GM12873 (cell line): Measurements from ENCODE around the gene BCL2L13.

Experiments
- TF ChIP-seq, protein P1 (sequence below): IDR thresholded peaks from 2 replicates; pipeline ENCODE4 v1.5.1; 2012; ENCODE audit warnings: low read depth, mild to moderate bottlenecking, moderate library complexity, low read length, control low read depth; ENCODE audit not compliant: insufficient read depth; ENCODE audit errors: missing control alignments

Gene BCL2L13

DNA sequence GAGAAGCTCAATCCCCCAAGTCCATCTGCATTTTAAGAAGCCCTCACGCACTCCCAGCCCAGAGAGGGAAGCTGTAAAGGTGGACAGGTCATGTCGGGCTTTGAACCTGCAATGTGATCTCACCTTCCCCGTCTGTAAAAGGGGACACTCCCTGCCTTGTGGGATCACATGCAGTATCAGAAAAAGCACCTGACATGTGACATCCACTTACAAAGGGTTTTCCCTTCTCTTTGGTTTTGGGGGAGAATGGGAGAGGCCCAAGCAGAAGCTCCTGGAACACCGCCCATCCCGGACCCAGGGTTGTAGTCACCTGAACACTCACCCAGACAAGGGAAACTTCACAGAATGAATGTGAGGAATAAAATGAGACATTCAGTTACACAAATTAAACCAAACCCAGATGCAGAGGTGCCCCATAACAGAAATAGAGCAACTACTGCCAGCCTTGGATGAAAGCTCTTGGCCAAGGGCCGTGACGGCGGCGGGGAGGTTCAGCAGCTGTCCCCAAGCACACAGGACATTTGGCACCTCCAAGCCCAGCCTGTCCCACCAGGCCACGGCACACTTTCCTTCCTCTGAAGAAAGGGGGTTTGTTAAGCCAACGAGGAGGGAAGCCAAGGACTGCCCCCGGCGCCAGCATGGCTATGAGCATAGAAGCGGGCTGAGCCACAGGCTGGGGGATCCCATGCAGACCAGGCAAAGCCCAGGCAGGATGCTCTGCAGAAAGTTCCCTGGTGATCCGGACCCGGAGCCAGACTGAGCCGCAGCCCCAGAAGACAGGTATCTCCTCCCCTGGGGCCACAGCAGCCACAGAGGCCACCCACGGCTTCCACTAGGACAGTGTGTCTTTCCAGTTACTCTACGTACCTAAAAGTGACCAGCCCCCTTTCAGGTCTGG, 131.9 kb downstream of the BCL2L13 start:
- TF ChIP-seq, protein P1, sequence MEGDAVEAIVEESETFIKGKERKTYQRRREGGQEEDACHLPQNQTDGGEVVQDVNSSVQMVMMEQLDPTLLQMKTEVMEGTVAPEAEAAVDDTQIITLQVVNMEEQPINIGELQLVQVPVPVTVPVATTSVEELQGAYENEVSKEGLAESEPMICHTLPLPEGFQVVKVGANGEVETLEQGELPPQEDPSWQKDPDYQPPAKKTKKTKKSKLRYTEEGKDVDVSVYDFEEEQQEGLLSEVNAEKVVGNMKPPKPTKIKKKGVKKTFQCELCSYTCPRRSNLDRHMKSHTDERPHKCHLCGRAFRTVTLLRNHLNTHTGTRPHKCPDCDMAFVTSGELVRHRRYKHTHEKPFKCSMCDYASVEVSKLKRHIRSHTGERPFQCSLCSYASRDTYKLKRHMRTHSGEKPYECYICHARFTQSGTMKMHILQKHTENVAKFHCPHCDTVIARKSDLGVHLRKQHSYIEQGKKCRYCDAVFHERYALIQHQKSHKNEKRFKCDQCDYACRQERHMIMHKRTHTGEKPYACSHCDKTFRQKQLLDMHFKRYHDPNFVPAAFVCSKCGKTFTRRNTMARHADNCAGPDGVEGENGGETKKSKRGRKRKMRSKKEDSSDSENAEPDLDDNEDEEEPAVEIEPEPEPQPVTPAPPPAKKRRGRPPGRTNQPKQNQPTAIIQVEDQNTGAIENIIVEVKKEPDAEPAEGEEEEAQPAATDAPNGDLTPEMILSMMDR: no peak

DNA sequence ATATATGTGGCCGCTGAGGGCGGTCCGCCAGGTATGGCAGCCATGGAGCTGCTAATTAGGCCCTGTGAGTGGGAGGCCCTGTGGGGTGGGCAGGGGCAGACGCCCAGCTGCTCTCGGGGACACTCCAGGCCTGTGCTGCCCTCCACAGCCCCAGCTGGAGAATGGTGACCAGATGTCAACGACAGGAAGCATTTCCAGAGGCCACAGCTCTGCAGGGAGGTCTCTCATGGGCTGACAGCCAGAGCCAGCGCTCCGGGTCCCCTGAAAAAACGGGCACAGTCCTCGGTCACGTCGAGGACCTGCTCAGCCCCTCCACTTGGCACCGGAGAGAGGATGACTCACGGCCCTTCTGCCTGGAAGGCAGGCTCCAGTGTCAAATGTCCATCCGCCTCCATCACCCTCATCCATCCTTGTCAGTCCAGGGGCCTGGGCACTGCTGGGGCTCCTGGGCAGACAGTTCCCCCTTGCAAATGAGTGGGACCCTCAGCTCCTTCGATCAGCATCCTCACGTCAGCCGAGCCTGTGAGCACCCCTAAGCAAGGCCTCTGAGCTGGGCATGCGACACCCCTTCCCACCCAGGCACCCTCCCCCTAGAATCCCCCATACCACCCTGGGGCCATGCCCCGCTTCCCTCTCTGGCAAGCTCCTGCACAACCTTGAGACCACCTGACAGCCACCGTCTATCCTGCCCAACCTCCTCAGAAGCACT, 133.8 kb downstream of the BCL2L13 start:
- TF ChIP-seq, protein P1: no peak

DNA sequence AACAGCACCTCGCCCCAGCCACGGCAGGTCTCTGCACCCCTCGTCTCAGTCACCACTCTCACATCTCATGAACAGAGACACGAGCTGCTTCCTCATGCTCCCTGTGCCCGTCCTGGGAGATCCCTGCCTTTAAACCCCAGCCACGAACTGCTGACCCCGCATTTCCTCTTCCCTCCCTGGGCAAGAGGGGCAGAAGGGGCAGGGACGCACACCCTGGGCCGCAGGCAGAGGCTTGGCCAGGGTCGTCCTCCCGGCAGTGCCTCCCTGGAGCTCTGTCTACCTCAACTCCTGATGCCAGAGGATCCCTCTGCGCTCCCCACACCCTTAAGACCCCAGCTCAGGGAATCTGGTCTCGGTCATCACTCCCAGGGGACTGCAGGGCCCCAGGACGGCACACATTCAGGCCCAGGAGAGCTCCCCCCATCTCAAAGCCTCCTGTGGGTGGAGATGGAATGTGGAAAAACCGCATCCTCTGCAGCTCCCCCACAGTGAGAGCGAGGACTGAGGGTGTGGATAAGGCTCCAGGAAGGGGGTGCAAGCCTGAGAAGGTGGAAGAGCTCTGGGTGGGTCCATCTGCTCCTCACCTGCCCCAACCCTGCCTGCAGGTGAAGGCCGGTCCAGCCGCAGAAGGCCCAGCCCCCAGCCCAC, 134.5 kb downstream of the BCL2L13 start:
- TF ChIP-seq, protein P1: no peak

DNA sequence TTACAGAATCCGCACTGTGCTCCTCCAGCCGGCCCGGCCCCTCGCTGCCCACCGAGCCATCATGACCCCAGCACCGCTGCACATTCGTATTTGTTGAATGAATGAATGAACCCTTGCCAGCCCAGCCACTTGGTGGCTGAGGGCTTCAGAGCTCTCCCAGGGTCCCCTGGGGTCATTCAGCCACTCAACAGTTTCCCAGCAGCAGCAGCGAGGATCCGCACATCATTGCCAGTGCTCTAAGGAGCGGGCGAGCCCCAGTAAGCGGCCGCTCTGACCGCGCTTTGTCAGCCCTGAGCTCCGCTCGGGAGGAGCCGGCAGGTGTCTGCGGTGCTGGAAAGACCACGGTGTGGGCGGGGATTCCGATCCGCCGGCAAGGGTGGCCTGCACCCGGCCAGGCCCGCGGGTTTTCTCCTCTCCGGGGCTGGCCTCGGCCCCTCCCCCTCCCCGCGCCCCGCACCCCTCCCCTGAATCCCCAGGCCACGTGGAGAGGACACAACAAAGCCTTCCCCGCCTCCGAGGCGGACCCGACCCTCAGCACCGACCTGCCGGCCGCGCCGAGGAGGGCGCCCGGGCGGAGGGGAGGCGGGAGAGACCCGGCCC, 135.1 kb downstream of the BCL2L13 start:
- TF ChIP-seq, protein P1: no peak

DNA sequence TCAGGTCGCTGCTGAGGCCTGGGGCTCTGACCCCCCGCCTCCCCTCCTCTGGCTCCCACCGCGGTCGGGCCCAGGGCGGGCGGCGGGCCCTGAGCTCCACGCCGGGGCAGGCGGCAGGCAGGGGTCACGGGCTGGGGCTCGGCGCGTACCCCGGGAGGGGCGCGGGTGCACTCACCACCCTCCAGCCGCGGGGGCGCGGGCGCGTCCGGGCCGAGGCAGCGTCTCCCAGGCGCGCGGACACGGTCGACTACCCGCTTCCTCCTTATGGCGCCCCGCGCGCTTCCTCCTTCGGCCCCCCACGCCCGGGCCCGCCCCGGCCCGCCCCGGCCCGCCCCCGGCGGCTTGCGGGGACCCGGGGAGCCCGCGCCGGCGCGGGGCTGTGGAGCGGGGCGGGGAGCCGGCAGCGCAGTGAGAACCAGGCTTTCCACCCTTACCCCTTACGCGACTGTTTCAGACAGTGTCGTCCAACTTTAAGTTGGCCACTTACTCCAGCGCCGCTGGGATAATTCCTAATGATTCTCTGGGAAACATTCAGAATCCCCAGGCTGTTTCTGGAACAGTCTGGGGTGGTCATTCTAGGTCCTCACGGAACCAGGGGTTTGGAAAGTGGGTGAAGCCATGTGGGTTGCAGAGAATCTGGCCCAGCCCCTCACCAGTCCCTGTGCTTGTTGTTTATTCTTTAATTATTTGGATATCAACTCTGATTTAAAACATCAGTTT, 135.8 kb downstream of the BCL2L13 start, which contains the start of gene BID:
BID (minus strand) TSS at position 264 of the 720 bp plus-strand sequence. CDS start 24,353 bp downstream, outside the sequence.
- TF ChIP-seq, protein P1: no peak

DNA sequence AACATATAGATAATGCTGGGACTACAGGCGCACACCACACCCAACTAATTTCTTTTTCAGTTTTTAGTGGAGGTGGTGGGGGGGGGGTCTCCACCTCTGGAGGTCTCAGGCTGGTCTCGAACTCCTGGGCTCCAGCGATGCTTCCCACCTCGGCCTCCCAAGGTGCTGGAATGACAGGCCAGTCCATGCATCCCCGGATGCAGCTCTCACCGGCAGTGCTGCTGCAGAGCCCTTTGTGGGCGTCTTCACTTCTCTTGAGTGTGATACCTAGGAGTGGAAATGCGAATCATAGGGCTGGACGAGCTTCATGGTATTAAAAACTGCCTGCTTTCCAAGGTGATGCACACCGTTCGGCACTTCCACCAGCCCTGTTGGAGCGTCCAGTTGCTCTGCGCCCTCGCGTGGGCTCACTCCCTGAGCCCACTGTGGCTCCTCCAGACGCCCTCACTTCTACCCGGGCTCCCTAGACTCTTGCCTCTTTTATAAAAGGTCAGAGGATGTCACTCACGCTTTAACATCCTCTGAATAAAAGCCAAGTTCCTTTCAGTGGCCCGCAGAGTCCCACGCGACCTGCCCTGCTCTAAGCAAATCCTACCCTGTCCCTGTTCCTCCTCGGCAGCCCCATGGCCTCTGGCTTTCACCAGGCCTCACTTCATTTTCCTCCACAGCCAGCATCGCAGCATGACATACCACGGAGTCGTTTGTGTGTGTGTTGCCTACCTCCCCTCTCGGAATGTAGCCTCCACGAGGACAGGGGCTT, 136.5 kb downstream of the BCL2L13 start:
- TF ChIP-seq, protein P1: no peak
